H9 (cell line): ENCODE measurements around the gene HMX1. TPM values are rescaled to one million over a fixed set of nuclear protein-coding genes. Genes with fewer than 3 reads are reported as not detected.

ENCODE experiments used
- DNase-seq: peaks from one replicate; pipeline ENCODE4 v3.0.0-alpha.2; 2017
- H2AFZ ChIP-seq: one replicate; pipeline ENCODE4 v1.6.1; 2013; ENCODE audit warnings: mild to moderate bottlenecking, low read length, control low read depth, moderate library complexity
- H2AK5ac ChIP-seq: 2 replicates; pipeline ENCODE4 v1.6.1; 2013; ENCODE audit warnings: low read length, control low read depth, mixed read lengths; ENCODE audit not compliant: insufficient read length
- H2BK120ac ChIP-seq: one replicate; pipeline ENCODE4 v1.6.1; 2013; ENCODE audit warnings: low read depth, mild to moderate bottlenecking, low read length, control low read depth, inconsistent platforms; ENCODE audit not compliant: poor library complexity, severe bottlenecking
- H2BK12ac ChIP-seq: 2 replicates; pipeline ENCODE4 v1.6.1; 2013; ENCODE audit warnings: low read length, control low read depth, mixed read lengths, low read depth; ENCODE audit not compliant: insufficient read length
- H2BK15ac ChIP-seq: 2 replicates; pipeline ENCODE4 v1.6.1; 2013; ENCODE audit warnings: low read depth, low read length, control low read depth
- H2BK20ac ChIP-seq: one replicate; pipeline ENCODE4 v1.6.1; 2013; ENCODE audit warnings: low read depth, mild to moderate bottlenecking, low read length, control low read depth, inconsistent platforms; ENCODE audit not compliant: poor library complexity, severe bottlenecking
- H2BK5ac ChIP-seq: 2 replicates; pipeline ENCODE4 v1.6.1; 2013; ENCODE audit warnings: low read length, control low read depth, mixed read lengths; ENCODE audit not compliant: insufficient read length
- H3K14ac ChIP-seq: 2 replicates; pipeline ENCODE4 v1.6.1; 2013; ENCODE audit warnings: low read length, control low read depth; ENCODE audit not compliant: insufficient read depth
- H3K18ac ChIP-seq: 2 replicates; pipeline ENCODE4 v1.6.1; 2013; ENCODE audit warnings: low read depth, mild to moderate bottlenecking, mixed read lengths, low read length, control low read depth; ENCODE audit not compliant: insufficient read length
- H3K23ac ChIP-seq: 2 replicates; pipeline ENCODE4 v1.6.1; 2013; ENCODE audit warnings: low read length, control low read depth, mixed read lengths, low read depth; ENCODE audit not compliant: insufficient read length
- H3K23me2 ChIP-seq: 2 replicates; pipeline ENCODE4 v1.6.1; 2013; ENCODE audit warnings: low read depth, mild to moderate bottlenecking, mixed read lengths, low read length, control low read depth; ENCODE audit not compliant: insufficient read length, poor library complexity, severe bottlenecking
- H3K27ac ChIP-seq: 2 replicates; pipeline ENCODE4 v1.5.1; 2013; ENCODE audit warnings: low read length, control low read depth, mixed read lengths, low read depth; ENCODE audit not compliant: insufficient read length
- H3K27me3 ChIP-seq: 2 replicates; pipeline ENCODE4 v1.6.1; 2013; ENCODE audit warnings: low read length, control low read depth, inconsistent platforms; ENCODE audit not compliant: insufficient read depth
- H3K4ac ChIP-seq: 2 replicates; pipeline ENCODE4 v1.6.1; 2013; ENCODE audit warnings: low read depth, mild to moderate bottlenecking, control low read depth, inconsistent platforms, low read length, moderate library complexity
- H3K4me1 ChIP-seq: 2 replicates; pipeline ENCODE4 v1.6.1; 2013; ENCODE audit warnings: low read length, control low read depth, inconsistent platforms; ENCODE audit not compliant: insufficient read depth
- H3K4me2 ChIP-seq: 2 replicates; pipeline ENCODE4 v1.6.1; 2013; ENCODE audit warnings: low read length, control low read depth, mixed read lengths; ENCODE audit not compliant: insufficient read length, insufficient read depth
- H3K56ac ChIP-seq: 2 replicates; pipeline ENCODE4 v1.6.1; 2013; ENCODE audit warnings: low read depth, mild to moderate bottlenecking, mixed read lengths, low read length, control low read depth; ENCODE audit not compliant: insufficient read length
- H3K79me1 ChIP-seq: 2 replicates; pipeline ENCODE4 v1.6.1; 2013; ENCODE audit warnings: low read depth, mild to moderate bottlenecking, moderate library complexity, low read length, control low read depth, inconsistent platforms; ENCODE audit not compliant: insufficient read depth, poor library complexity, severe bottlenecking
- H3K79me2 ChIP-seq: 2 replicates; pipeline ENCODE4 v1.6.1; 2013; ENCODE audit warnings: low read length, control low read depth, inconsistent platforms; ENCODE audit not compliant: insufficient read depth
- H3K9ac ChIP-seq: 2 replicates; pipeline ENCODE4 v1.6.1; 2013; ENCODE audit warnings: low read length, control low read depth, mixed read lengths; ENCODE audit not compliant: insufficient read length; ENCODE audit errors: extremely low read depth
- H3K9me3 ChIP-seq: one replicate; pipeline ENCODE4 v1.6.1; 2013; ENCODE audit warnings: low read depth, low read length, inconsistent platforms; ENCODE audit not compliant: control insufficient read depth
- H3T11ph ChIP-seq: one replicate; pipeline ENCODE4 v1.6.1; 2013; ENCODE audit warnings: mild to moderate bottlenecking, low read length, control low read depth, inconsistent platforms
- H4K20me1 ChIP-seq: one replicate; pipeline ENCODE4 v1.6.1; 2013; ENCODE audit not compliant: control insufficient read depth, insufficient read length, insufficient read depth
- H4K5ac ChIP-seq: 2 replicates; pipeline ENCODE4 v1.6.1; 2013; ENCODE audit warnings: low read depth, mild to moderate bottlenecking, mixed read lengths, low read length, control low read depth; ENCODE audit not compliant: insufficient read length
- H4K8ac ChIP-seq: replicated peaks from 2 replicates; pipeline ENCODE4 v1.6.1; 2013; ENCODE audit warnings: low read length, control low read depth, mixed read lengths, low read depth; ENCODE audit not compliant: insufficient read length
- H4K91ac ChIP-seq: 2 replicates; pipeline ENCODE4 v1.6.1; 2013; ENCODE audit warnings: low read depth, mild to moderate bottlenecking, moderate library complexity, mixed read lengths, low read length, control low read depth; ENCODE audit not compliant: insufficient read length
- H3K27ac Mint-ChIP-seq, 3 experiments: 2 replicates in 2 of 3; 3 replicates in 1 of 3; pipeline ENCODE4 v1.8.0; 2020 to 2021; ENCODE audit warnings: mixed read lengths in 3 of 3, mild to moderate bottlenecking in 1 of 3, moderate library complexity in 1 of 3
- H3K27me3 Mint-ChIP-seq: 2 replicates; pipeline ENCODE4 v1.8.0; 2021; ENCODE audit warnings: low read depth, mild to moderate bottlenecking, moderate library complexity, mixed read lengths
- H3K36me3 Mint-ChIP-seq, 3 experiments: 2 replicates in 2 of 3; 3 replicates in 1 of 3; pipeline ENCODE4 v1.8.0; 2020 to 2021; ENCODE audit warnings: low read depth in 3 of 3, mixed read lengths in 3 of 3; ENCODE audit not compliant: insufficient read depth in 1 of 3
- H3K4me1 Mint-ChIP-seq, 2 experiments: 2 replicates each; pipeline ENCODE4 v1.8.0; 2020; ENCODE audit warnings: mixed read lengths in 2 of 2
- H3K4me3 Mint-ChIP-seq, 2 experiments: 2 replicates in 1 of 2; 3 replicates in 1 of 2; pipeline ENCODE4 v1.8.0; 2020 to 2021; ENCODE audit warnings: mild to moderate bottlenecking in 2 of 2, mixed read lengths in 2 of 2, moderate library complexity in 1 of 2
- H3K9me3 Mint-ChIP-seq, 2 experiments: 2 replicates in 1 of 2; 3 replicates in 1 of 2; pipeline ENCODE4 v1.8.0; 2020; ENCODE audit warnings: mild to moderate bottlenecking in 2 of 2, mixed read lengths in 2 of 2, moderate library complexity in 1 of 2
- WGBS: extraction: QIAGEN DNeasy Blood & Tissue Kit; methylation state at CpG from one replicate; pipeline ENCODE4 v1.1.7; 2013; ENCODE audit warnings: missing lambda C conversion rate, low lambda C conversion rate, mixed read lengths; ENCODE audit not compliant: insufficient read length; ENCODE audit errors: extremely low coverage; 5-methylcytosine and 5-hydroxymethylcytosine counted together
- total RNA-seq: library from RNA; stranded (reverse); gene quantifications from 2 replicates; pipeline ENCODE4 v1.2.1, GENCODE V29; 2021
- TF ChIP-seq, protein P1 (sequence below): fragments of 200-600 bp; sonication (generic); conservative IDR thresholded peaks from 3 replicates; pipeline ENCODE4 v1.8.0; 2021; ENCODE audit warnings: antibody characterized with exemption, mild to moderate bottlenecking

HMX1 gene
- total RNA-seq, 1 experiment from 2014 or later: 0.26 TPM

DNA sequence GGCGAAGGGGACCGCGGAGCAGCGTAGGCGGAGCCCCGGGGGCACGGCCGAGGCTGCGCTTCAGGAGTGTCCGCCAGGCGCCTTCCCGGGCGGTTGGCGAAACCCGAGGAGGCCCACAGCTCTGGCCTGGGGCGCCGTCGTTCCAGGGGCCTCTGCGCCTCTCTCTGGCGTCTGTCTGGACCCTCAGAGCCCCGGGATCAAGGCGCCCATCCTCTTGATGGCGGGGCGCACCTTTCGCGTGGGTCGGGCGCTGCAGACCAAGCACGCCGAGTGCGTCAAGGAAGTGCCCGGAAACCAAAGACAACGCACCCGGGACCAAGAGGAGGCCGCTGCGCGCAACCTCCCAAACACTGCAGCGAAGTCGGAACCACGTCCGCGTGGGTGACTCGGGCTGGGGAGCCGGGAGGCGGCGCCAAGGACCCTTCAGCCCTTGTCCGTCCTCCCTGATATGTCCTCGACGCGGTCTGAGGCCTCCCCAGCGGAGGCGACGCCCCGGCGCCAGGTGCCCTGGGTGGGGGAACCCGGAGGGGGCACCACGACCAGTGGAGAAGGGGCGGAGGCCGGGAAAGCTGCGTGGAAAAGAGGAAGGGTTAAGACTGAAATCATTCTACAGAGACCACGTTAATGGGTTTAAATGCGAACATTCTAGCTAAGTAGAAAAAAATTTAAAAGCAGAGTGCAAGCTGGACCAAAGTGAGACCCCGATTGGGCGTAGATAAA, 9.9 kb downstream of the HMX1 start:
- H2BK120ac ChIP-seq: no peak overlapping the region
- H2BK20ac ChIP-seq: no peak overlapping the region
- TF ChIP-seq, protein P1, sequence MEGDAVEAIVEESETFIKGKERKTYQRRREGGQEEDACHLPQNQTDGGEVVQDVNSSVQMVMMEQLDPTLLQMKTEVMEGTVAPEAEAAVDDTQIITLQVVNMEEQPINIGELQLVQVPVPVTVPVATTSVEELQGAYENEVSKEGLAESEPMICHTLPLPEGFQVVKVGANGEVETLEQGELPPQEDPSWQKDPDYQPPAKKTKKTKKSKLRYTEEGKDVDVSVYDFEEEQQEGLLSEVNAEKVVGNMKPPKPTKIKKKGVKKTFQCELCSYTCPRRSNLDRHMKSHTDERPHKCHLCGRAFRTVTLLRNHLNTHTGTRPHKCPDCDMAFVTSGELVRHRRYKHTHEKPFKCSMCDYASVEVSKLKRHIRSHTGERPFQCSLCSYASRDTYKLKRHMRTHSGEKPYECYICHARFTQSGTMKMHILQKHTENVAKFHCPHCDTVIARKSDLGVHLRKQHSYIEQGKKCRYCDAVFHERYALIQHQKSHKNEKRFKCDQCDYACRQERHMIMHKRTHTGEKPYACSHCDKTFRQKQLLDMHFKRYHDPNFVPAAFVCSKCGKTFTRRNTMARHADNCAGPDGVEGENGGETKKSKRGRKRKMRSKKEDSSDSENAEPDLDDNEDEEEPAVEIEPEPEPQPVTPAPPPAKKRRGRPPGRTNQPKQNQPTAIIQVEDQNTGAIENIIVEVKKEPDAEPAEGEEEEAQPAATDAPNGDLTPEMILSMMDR: peak; percentile 25; the same call in 1 of the 3 replicates
- H3K56ac ChIP-seq: no peak overlapping the region
- H2BK15ac ChIP-seq: no peak overlapping the region
- no peaks in the 10 kb centered on the region for H3K79me2 ChIP-seq
- H4K91ac ChIP-seq: no peak overlapping the region
- Mint-ChIP-seq H3K9me3 (peaks cover 0 to 3% of the 10 kb centered on the region in 2 experiments; a peak in 2 of 5 replicates), H3K4me3 (peak overlapping the region; percentile 62 to 77), H3K27ac (no peak overlapping the region), H3K36me3 (peaks cover 0 to under 1% (median 0%) of the 10 kb centered on the region in 3 experiments; a peak in 2 of 7 replicates), H3K4me1 (peaks cover 6 to 28% of the 10 kb centered on the region in 2 experiments), H3K27me3 (peaks cover 98% of the 10 kb centered on the region)
- H3T11ph ChIP-seq: no peak overlapping the region
- no CpG with 5 or more reads among the region's 64 CpGs for WGBS
- H3K4me2 ChIP-seq: peak overlapping the region; percentile 6
- peaks cover 3% of the 10 kb centered on the region for H3K23me2 ChIP-seq
- H3K4ac ChIP-seq: no peak overlapping the region
- no peak overlapping the region for H3K9ac ChIP-seq
- H2BK12ac ChIP-seq: no peak overlapping the region
- H2AFZ ChIP-seq: no peak overlapping the region
- H3K23ac ChIP-seq: no peak overlapping the region
- H2BK5ac ChIP-seq: no peak overlapping the region
- no peak overlapping the region for H4K5ac ChIP-seq
- no peak overlapping the region for H3K18ac ChIP-seq
- DNase-seq: peak; percentile 57
- no peak overlapping the region for H4K8ac ChIP-seq
- H2AK5ac ChIP-seq: no peak overlapping the region
- peaks cover 95% of the 10 kb centered on the region for H3K27me3 ChIP-seq
- H4K20me1 ChIP-seq: no peaks in the 10 kb centered on the region
- H3K14ac ChIP-seq: no peak overlapping the region
- no peaks in the 10 kb centered on the region for H3K79me1 ChIP-seq
- H3K27ac ChIP-seq: no peak overlapping the region
- no peaks in the 10 kb centered on the region for H3K4me1 ChIP-seq
- no peaks in the 10 kb centered on the region for H3K9me3 ChIP-seq
